ENCODE data around the gene CACNA2D2.

DNA sequence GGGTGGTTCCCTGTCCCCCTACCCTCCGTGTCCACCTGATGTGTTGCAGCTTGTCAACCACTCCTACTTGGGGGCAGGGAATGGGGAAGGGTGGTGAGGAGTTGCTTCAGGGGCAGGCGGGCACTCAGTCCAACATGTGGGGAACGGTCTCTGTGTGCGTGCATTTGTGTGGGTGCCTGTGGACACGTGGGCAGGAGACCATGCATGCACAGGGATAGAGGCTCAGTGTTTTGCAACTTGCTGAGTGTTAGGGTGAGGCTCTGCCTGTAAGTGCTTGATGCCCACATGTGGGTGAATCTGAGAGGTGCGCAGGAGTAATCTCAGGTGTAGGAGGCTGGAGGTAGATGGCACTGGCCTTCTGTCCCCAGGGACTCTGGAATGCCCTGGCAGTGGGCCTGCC lies 119.7 kb downstream of the CACNA2D2 start:
- TF ChIP-seq CTCF (IDR thresholded peaks at IDR 0.05; ENCODE audit: low read depth, low read length, missing input control) (no peak), EGR1 (IDR thresholded peaks at IDR 0.05; ENCODE audit: low read depth in 2 of 2) (no peak), SP1 (IDR thresholded peaks at IDR 0.05) (no peak)

Data from liver (tissue), 3 donors.